ENCODE data around the gene ABCD2. TPM values are rescaled to one million over a fixed set of nuclear protein-coding genes. Genes with fewer than 3 reads are reported as not detected.

ABCD2 gene
- total RNA-seq, 1 experiment from 2014 or later, result not detected

DNA sequence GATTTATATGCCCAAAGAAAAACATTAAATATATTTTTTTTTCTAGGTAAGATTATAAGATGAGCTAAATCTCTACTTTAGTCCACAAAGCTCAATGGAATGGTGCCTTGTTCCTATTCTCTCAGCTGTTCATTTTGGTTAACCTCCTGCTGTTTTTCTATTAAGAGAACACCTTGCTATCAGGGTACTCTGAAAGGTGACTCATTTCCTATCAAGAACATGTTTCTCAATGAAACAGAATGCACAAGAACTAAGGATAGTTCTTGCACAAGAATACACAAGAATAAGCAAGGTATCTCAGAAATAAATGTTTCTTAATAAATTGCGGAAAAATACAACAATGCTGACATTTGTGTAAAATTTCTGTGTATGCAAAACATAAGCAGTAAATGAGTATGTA is 14.1 kb downstream of the ABCD2 start:
- no peak overlapping the region for H2AFZ ChIP-seq (ENCODE audit: low read length)
- no peak overlapping the region for H4K5ac ChIP-seq (ENCODE audit: insufficient read length, low read depth, low read length)
- no peak overlapping the region for H3K27ac ChIP-seq (ENCODE audit: insufficient read length, low read depth, low read length)
- H4K91ac ChIP-seq (ENCODE audit: insufficient read length, low read depth, low read length), result no peak overlapping the region
- Mint-ChIP-seq H3K27me3 (ENCODE audit: low read depth) (no peaks in the 10 kb centered on the region; the same call in 1 of the 2 replicates), H3K36me3 (ENCODE audit: insufficient read depth in 1 of 3, low read depth in 3 of 3) (no peaks in the 10 kb centered on the region), H3K4me3 (no peak overlapping the region), H3K4me1 (peaks cover 4 to 5% of the 10 kb centered on the region in 2 experiments; a peak in 3 of 4 replicates), H3K9me3 (no peaks in the 10 kb centered on the region), H3K27ac (no peak overlapping the region)
- H3K56ac ChIP-seq (ENCODE audit: insufficient read length, low read depth, low read length), result no peak overlapping the region
- no peak overlapping the region for H2BK12ac ChIP-seq (ENCODE audit: insufficient read length, low read depth, low read length)
- no peak overlapping the region for H3K14ac ChIP-seq (ENCODE audit: insufficient read depth, low read length)
- no peaks in the 10 kb centered on the region for H3K4me1 ChIP-seq (ENCODE audit: insufficient read depth, low read length)
- H3K4ac ChIP-seq (ENCODE audit: low read depth, low read length), result no peak overlapping the region
- H3K9me3 ChIP-seq (ENCODE audit: control insufficient read depth, low read depth, low read length), result no peaks in the 10 kb centered on the region
- H2BK5ac ChIP-seq (ENCODE audit: insufficient read length, low read length), result no peak overlapping the region
- H4K20me1 ChIP-seq (ENCODE audit: control insufficient read depth, insufficient read depth, insufficient read length), result no peaks in the 10 kb centered on the region
- no peaks in the 10 kb centered on the region for H3K27me3 ChIP-seq (ENCODE audit: insufficient read depth, low read length)
- H3T11ph ChIP-seq (ENCODE audit: low read length), result no peak overlapping the region
- H2BK120ac ChIP-seq (ENCODE audit: low read depth, low read length, poor library complexity, severe bottlenecking), result no peak overlapping the region
- H3K23ac ChIP-seq (ENCODE audit: insufficient read length, low read depth, low read length), result no peak overlapping the region
- TF ChIP-seq, protein P1, sequence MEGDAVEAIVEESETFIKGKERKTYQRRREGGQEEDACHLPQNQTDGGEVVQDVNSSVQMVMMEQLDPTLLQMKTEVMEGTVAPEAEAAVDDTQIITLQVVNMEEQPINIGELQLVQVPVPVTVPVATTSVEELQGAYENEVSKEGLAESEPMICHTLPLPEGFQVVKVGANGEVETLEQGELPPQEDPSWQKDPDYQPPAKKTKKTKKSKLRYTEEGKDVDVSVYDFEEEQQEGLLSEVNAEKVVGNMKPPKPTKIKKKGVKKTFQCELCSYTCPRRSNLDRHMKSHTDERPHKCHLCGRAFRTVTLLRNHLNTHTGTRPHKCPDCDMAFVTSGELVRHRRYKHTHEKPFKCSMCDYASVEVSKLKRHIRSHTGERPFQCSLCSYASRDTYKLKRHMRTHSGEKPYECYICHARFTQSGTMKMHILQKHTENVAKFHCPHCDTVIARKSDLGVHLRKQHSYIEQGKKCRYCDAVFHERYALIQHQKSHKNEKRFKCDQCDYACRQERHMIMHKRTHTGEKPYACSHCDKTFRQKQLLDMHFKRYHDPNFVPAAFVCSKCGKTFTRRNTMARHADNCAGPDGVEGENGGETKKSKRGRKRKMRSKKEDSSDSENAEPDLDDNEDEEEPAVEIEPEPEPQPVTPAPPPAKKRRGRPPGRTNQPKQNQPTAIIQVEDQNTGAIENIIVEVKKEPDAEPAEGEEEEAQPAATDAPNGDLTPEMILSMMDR (conservative IDR thresholded peaks at IDR 0.05), result no peak
- H2BK20ac ChIP-seq (ENCODE audit: low read depth, low read length, poor library complexity, severe bottlenecking), result no peak overlapping the region
- no peak overlapping the region for H3K9ac ChIP-seq (ENCODE audit: extremely low read depth, insufficient read length, low read length)
- H3K18ac ChIP-seq (ENCODE audit: insufficient read length, low read depth, low read length), result no peak overlapping the region
- no peak overlapping the region for H2AK5ac ChIP-seq (ENCODE audit: insufficient read length, low read length)
- H3K79me1 ChIP-seq (ENCODE audit: insufficient read depth, low read depth, low read length, poor library complexity, severe bottlenecking), result no peaks in the 10 kb centered on the region
- no peak overlapping the region for H3K4me2 ChIP-seq (ENCODE audit: insufficient read depth, insufficient read length, low read length)
- no peak overlapping the region for H4K8ac ChIP-seq (replicated peaks; ENCODE audit: insufficient read length, low read depth, low read length)
- H2BK15ac ChIP-seq (ENCODE audit: low read depth, low read length), result no peak overlapping the region
- no peak for DNase-seq
- no CpG with 5 or more reads among the region's 1 CpG for WGBS (ENCODE audit: extremely low coverage, insufficient read length, low lambda C conversion rate)
- no peaks in the 10 kb centered on the region for H3K23me2 ChIP-seq (ENCODE audit: insufficient read length, low read depth, low read length, poor library complexity, severe bottlenecking)
- no peaks in the 10 kb centered on the region for H3K79me2 ChIP-seq (ENCODE audit: insufficient read depth, low read length)

Data from H9 (cell line).